Keratinocyte (primary cell): Measurements from ENCODE around the gene DUSP16.

Experiments used
- CTCF ChIP-seq, 3 experiments: IDR thresholded peaks in 1 of 3; conservative IDR thresholded peaks in 1 of 3; optimal IDR thresholded peaks in 1 of 3; 2 replicates in 2 of 3; 3 replicates in 1 of 3; pipeline versions ENCODE3 to v1.5.1; 2011; ENCODE audit warnings: low read length in 3 of 3, mild to moderate bottlenecking in 3 of 3, moderate library complexity in 2 of 3, control low read depth in 1 of 3, inconsistent platforms in 1 of 3; ENCODE audit not compliant: insufficient read depth in 2 of 3; ENCODE audit errors: extremely low read depth in 1 of 3
- EZH2 ChIP-seq: IDR thresholded peaks from one replicate; pipeline ENCODE4 v1.6.1; 2012; ENCODE audit warnings: inconsistent platforms, mild to moderate bottlenecking, low read length, moderate library complexity

- TF ChIP-seq EZH2 (no peak), CTCF (optimal IDR thresholded peaks at IDR 0.05 in 1 of 3, IDR thresholded peaks at IDR 0.05 in 1 of 3, conservative IDR thresholded peaks at IDR 0.05 in 1 of 3; ENCODE audit: extremely low read depth in 1 of 3, insufficient read depth in 2 of 3, low read length in 3 of 3) (no peak)
Measured at GRCh38 chr12:12428047-12428446, 134.6 kb downstream of the DUSP16 start.
